ENCODE data around the gene MPHOSPH6. TPM values are rescaled to one million over a fixed set of nuclear protein-coding genes. Genes with fewer than 3 reads are reported as not detected.

The MPHOSPH6 gene
- total RNA-seq, 1 donor = 32.7 TPM

DNA sequence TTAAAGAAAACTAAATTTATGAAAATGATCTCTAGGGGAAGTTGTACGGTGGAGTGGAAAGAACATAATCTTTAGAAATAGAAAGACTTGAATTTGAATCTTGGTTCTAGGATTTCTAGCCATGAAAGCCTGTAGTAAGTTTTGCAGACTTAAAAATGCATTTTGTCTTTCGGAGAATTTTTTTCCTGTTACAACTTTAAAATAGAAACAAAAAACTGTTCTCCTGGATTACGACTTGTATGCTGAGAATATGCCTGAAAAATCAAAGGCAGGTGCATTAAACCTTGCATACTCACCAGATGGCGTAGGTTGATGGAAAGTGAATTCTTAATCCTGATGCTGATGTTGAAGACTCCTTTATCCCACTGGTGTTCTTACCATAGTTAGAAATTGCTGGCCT is 7.5 kb upstream of the MPHOSPH6 start:
- no peak for DNase-seq (ENCODE audit: low read depth)
- TF ChIP-seq, protein P1, sequence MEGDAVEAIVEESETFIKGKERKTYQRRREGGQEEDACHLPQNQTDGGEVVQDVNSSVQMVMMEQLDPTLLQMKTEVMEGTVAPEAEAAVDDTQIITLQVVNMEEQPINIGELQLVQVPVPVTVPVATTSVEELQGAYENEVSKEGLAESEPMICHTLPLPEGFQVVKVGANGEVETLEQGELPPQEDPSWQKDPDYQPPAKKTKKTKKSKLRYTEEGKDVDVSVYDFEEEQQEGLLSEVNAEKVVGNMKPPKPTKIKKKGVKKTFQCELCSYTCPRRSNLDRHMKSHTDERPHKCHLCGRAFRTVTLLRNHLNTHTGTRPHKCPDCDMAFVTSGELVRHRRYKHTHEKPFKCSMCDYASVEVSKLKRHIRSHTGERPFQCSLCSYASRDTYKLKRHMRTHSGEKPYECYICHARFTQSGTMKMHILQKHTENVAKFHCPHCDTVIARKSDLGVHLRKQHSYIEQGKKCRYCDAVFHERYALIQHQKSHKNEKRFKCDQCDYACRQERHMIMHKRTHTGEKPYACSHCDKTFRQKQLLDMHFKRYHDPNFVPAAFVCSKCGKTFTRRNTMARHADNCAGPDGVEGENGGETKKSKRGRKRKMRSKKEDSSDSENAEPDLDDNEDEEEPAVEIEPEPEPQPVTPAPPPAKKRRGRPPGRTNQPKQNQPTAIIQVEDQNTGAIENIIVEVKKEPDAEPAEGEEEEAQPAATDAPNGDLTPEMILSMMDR (IDR thresholded peaks at IDR 0.05; ENCODE audit: insufficient read depth, low read length) = no peak
- H3K4me3 ChIP-seq (ENCODE audit: low read depth, low read length) = no peak overlapping the region

- H3K4me3 ChIP-seq (ENCODE audit: low read depth, low read length) = no peak overlapping the region
- no peak for DNase-seq (ENCODE audit: low read depth)
- TF ChIP-seq, protein P1 (IDR thresholded peaks at IDR 0.05; ENCODE audit: insufficient read depth, low read length) = no peak
Observed at GRCh38 chr16:82176204-82176603, 6.2 kb upstream of the MPHOSPH6 start.

- DNase-seq (ENCODE audit: low read depth) = no peak
- no peak overlapping the region for H3K4me3 ChIP-seq (ENCODE audit: low read depth, low read length)
- TF ChIP-seq, protein P1 (IDR thresholded peaks at IDR 0.05; ENCODE audit: insufficient read depth, low read length) = no peak
Observed at GRCh38 chr16:82175627-82176026, 5.6 kb upstream of the MPHOSPH6 start.

DNA sequence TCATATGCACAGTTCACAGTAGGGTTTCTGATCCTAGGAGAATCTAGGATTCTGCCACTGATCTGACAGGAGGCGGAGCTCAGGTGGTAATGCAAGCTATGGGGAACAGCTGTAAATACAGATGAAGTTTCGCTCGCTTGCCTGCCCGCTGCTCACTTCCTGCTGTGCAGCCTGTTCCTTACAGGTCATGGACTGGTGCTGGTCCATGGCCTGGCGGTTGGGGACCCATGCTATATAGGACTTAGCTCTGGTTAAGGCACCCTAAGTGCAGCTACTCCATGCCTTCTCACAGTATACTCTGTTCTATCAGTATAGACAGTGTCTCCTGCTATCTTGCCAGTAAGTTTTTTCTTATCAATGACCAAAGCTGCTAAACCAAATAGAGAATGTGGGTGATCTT is 2.4 kb downstream of the MPHOSPH6 start:
- TF ChIP-seq, protein P1 (IDR thresholded peaks at IDR 0.05; ENCODE audit: insufficient read depth, low read length) = no peak
- no peak for DNase-seq (ENCODE audit: low read depth)
- H3K4me3 ChIP-seq (ENCODE audit: low read depth, low read length) = no peak overlapping the region

- H3K4me3 ChIP-seq (ENCODE audit: low read depth, low read length) = no peak overlapping the region
- TF ChIP-seq, protein P1 (IDR thresholded peaks at IDR 0.05; ENCODE audit: insufficient read depth, low read length) = no peak
- no peak for DNase-seq (ENCODE audit: low read depth)
Observed at GRCh38 chr16:82160226-82160625, 9.8 kb downstream of the MPHOSPH6 start.

GRCh38 chr16:82157836-82158235 is 12.2 kb downstream of the MPHOSPH6 start:
- DNase-seq (ENCODE audit: low read depth) = no peak
- TF ChIP-seq, protein P1 (IDR thresholded peaks at IDR 0.05; ENCODE audit: insufficient read depth, low read length) = no peak
- H3K4me3 ChIP-seq (ENCODE audit: low read depth, low read length) = no peak overlapping the region

- no peak overlapping the region for H3K4me3 ChIP-seq (ENCODE audit: low read depth, low read length)
- DNase-seq (ENCODE audit: low read depth) = no peak
- TF ChIP-seq, protein P1 (IDR thresholded peaks at IDR 0.05; ENCODE audit: insufficient read depth, low read length) = no peak
Observed at GRCh38 chr16:82157534-82157812, 12.6 kb downstream of the MPHOSPH6 start.

Measured in fibroblast of the aortic adventitia (primary cell).